Fibroblast of skin of right quadriceps (primary cell): ENCODE measurements around the gene PTPRE.

Experiments used
- DNase-seq: peaks from one replicate; pipeline ENCODE4 v3.0.0-alpha.2; 2013

Gene PTPRE

DNA sequence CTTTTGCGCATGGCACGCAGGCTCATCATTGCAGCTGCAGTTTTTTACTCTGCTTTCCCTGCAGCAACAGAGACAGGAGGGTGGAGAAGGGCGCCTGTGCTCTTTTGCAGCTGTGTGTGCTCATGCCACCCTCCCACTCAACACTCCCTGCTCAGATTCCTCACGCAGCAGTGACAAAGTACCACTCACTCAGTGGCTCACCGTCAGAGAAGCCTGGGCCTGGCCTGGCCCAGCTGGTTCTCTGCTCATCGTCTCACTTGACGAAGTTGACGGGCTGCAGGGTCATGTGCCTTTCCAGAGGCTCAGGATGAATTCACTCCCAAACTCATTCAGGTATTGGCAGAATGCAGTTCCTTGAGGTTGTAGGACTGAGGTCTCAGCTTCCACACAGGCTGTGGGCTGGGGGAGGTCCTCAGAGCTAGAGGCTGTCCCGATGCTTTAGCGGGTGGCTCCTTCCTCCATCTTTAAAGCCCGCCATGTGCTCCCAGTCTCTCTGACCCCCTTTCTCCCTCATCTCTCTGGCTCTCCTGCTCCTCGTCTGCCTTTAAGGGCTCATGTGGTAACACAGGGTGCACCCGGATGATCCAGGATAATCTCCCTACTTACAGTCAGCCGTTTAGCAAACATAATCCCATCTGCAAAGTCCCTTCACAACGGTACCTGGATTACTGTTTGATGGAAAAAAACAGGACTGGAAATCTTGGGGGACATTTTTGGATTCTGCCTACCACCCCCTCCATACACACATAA is 25.8 kb downstream of the PTPRE start:
- no peak for DNase-seq

DNA sequence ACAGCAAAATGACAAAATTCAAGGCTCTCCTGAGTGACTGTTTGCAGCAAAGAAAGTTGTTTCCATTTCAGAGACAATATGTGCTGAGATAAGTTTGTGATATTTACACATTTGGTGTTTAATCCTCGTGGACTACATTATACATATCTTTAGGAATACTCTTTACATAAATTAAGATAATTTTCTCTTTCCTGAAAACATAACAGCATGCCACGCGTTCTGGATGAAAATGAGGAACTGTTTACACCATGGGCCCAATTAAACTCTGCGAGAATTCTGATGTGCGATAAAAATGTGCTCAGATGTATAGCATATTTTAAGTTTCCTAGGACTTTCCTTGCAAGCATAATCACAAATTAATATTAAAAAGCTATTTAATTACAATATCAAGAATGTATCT is 26.4 kb downstream of the PTPRE start:
- DNase-seq, result no peak

DNA sequence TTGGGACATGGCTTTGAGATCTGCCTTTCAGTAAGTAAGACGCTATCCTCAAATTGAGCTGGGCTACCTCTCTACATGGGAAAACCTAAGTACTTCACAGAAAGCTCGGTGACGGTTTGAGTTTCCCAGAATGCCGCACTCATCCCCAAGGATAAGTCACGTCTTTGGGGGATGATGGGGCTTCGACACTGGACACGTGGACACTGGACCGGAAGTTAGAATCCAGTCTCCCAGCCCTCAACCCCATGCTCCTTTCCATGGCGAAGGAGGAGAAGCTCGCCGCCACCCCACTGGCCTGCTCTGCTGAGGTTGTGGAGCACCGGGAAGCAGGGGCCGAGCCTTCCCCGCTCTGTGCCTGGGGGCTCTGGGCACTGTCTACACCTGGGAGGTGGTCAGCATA is 27.5 kb downstream of the PTPRE start:
- DNase-seq, result no peak

DNA sequence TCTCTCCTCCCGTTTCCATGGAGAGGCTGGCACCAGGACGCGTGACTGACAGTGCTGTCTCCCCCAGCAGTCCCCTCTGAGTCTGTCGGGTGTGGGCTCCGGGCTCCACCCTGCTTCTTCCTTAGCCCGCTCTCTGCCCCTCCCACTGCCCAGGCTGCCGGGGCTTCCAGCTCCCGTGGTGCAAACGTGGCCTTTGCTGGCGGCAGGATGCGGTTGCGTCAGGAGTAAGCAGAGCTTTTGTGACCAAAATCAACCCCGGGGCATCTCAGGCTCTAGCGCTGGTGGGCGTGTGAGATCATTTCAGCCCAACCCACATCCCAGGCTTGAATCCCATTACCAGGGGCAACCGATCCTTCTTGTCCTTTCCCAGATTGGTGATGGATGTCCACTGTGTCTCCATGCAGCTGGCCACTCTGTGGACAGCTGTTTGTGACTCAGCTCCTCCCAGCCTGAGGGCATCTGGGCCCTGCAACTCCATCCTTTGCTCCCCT is 28.2 kb downstream of the PTPRE start:
- no peak for DNase-seq

DNA sequence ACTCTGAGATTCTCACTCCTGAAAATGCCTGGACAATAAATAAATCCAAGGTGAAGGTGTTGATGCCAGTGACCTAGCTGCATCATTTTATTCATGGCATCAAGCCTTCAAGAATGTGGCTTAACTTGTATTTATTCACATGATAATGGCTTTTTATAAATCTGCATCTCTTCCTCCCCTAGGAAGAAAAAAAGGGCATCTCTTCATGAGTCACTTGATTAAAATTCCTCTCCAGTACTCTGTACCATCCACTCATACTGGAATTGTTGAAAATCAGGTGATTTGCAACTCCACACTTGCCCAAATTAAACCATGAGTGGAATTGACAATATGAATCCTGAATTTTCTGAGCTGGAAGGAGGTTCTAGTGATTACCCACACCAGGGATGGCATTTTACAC is 30.2 kb downstream of the PTPRE start:
- no peak for DNase-seq

DNA sequence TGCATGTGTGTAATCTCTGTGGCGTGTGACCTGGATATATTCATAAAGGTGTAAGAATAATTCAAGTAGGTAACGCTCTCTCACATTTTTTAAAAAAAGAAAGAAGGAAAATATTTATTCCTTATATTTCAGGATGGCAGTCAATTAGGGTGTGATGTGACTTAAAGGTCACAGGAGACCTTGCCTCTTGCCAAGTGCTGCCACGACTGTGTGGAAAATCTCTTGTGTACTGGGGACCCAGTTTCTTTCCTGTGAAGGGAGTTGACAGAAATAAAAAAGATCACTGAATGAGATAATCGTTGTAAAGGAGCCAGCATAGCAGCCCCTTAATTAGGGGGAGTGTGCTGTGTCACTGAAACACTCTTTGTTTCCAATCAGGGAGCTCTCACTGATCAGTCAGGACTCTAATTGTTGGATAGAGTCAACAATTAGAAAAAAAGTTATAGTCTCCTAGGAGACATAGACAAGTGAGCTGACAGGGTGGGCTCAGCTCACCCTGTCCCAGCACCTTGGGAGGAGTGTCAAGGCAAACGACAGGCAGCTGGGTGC is 31.1 kb downstream of the PTPRE start:
- no peak for DNase-seq

DNA sequence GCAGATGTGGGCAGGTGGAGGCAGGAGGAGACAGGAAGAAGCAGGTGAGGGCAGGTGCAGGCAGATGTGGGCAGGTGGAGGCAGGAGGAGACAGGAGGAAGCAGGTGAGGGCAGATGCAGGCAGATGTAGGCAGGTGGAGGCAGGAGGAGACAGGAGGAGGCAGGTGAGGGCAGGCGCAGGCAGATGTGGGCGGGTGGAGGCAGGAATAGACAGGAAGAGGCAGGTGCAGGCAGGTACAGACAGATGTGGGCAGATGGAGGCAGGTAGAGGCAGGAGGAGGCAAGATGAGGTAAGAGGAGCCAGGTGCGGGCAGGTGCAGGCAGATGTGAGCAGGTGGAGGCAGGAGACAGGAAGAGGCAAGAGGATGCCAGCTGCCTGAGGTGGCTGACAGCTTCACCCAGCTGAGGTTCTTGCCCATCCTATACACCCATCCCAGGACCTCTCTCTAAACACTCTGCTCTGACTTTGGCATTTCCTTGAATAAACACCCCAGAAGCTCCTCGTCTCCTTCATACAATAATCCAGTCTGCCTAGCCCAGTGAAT is 33.0 kb downstream of the PTPRE start:
- DNase-seq, result no peak

DNA sequence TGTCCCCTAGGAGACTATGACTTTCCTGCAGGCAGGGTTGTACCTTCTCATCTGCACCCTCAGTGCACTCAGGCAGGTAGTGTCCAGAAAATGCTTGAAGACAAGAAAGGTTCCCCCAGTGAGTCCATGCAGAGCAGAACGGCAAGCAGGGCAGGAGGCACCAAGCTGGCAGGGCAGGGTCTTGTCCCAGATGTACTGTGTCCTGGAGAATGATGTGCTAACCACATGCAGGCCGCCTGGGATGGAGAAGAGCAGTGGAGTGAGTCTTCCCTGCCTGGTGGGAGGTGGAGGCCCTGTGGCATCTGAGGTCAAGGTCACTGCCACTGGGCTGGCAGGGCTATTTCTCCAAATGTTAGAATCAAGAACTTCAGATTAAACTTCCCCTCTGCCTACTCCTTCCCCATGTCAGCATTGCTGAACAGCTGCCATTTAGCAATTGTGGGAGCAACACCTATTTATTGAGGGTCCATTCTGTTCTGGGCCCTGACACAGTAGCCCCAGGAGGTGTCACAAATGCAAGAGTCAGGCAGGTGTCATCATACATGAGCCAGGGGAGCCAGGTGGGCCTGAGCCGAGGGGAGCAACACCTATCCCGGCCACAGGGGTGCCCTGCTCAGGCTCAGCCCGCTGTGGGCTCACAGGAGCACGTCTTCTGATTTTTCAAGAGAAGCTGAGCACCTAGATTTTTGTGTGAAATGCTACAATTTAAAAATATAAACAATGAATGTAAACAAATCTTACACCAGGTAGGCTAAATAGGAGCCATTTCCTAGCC is 34.1 kb downstream of the PTPRE start:
- no peak for DNase-seq

DNA sequence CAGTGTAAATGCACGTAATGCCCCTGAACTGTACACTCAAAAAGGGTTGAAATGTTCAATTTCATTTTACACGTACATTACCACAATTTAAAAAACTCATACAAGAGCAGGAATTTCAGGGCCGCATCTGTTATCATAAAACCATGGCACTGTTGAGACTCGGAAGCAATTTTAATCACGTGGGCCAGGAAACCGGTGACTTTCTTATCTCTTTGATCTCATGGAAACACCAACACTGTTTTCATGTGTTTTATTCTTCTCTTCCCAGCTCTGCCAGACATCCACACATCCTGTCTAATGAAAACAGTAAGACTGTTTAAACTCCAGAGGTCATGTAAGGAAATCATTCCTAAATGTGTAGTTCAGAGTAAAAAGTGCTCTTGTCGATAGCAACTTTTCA is 35.9 kb downstream of the PTPRE start:
- no peak for DNase-seq

DNA sequence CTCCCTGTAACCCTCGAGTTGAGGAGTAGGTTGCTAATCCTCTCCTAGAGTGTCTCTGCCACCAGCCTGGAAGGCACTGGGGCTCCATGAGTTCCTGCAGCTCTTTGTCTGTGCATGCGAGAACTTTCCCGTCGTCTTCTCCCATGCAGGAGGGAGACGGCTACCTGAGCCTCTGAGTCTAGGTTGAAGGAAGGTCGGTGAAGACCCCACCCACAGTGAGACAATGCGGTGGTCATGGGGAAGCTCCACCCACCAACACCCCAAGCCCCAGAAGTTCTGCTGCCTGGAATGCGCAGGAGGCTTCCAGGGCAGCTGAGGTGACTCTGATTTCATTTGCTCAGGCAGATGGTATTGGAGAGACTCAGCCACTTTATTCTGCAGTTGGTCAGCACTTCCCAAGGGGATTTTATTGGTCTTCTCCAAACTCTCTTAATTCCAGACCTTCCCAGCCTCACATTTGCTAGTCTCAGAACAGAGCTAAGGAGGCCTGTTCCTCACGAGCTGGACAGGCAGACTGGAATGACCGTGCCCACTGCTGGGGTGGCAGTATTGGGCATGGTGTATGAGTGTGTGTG is 36.5 kb downstream of the PTPRE start:
- no peak for DNase-seq

DNA sequence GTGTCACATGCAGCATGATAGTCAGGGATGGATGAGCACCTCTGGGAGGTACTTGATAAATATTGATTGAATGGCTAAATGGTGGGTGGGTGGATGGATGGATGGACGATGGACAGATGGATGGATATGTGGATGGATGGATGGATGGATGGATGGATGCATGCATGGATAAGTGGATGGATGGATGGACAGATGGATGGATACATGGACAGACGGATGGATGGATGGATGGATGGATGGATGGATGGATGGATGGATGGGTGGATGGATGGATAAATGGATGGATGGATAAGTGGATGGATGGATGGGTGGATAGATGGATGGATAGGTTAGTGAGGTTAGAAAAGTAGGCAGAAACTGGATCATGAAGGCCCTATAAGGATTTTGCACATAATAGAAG is 37.4 kb downstream of the PTPRE start:
- no peak for DNase-seq

DNA sequence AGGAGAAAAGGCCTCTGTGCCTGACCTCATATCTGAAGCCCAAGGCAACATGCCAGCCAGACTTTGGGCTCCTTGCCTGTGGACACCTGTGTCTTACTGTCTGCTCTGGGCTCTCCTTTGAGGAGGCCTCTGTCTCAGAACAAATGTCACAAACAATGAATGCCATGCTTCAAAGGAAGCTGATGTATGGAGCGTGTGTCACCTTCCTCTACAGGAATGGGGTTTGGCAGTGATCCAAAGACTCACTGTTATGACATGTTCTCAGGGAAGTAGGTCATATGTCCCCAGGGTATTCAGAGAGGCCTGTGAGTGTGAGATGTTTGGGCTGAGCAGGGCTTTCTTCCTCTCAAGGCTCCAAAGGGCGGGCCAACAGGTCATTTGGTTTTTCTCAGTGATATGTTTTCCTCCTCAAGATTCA is 38.4 kb downstream of the PTPRE start:
- DNase-seq, result peak; percentile 7

DNA sequence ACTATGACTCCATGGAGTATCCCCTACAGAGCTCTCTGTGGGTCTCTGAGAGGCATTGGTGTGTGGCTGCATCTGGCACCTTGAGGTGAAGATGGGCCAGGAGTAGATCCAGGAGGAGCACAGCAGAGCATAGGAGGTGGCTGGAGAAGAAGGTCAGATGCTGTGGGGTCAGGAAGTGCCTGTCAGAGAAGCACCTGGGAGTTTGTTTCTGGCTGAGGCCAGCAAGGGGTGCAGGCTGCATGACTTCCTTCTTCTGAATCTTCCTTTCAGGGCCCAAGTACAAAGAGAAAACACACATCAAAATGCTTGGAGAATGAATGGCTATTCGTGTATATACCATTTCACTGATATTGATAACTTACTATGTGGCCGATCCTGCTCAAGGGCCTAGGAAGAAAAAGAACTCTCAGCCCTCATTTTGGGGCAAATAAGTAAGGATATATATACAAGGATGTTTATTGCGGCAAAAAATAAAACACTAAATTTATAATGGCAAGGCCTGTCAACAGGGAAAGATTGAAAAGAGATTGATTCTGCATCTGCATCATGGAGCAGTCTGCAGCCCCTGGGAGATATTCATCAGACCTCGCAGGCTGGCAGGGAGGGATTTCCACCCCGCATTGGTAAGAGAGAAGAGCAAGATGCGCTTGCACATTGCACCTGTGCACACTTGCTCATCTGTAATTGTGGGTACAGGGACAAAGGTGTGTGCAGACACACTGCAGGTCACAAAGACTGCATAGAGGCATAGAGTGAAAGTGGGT is 39.2 kb downstream of the PTPRE start:
- no peak for DNase-seq

DNA sequence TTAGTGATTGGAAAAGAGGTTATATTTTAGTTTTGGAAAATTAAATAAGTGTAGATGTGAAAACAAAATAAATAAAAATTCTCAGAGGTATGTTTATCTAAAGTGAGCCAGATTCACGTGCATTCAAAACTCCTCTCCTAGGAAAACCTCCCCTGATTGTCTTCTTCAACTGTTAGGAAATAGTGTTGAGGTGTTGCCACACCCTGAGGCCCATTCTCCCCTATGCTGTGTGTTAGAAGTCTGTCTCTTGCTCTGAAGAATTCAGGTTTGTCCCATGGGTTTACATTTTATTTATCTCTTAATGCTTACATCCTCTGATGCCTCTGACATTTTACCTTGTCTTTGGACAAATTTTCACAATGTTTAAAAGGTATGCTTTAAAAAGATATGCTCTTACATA is 40.3 kb downstream of the PTPRE start:
- DNase-seq, result no peak

DNA sequence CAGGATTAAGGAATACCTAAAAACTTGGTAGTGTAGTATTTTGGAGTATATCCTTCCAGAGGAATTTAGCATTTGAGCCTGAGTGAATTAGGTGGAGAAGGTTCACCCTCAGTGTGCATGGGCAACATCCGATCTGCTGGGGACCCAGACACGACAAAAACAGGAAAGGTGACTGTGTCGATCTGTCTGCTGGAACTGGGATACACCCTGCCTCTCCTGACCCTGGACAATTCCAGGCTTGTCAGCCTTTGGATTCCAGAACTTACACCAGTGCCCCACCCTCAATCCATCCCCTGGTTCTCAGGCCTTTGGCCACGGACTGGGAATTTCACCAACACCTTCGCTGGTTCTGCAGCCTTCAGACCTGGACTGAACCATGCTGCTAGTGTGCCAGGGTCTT is 41.9 kb downstream of the PTPRE start:
- no peak for DNase-seq

DNA sequence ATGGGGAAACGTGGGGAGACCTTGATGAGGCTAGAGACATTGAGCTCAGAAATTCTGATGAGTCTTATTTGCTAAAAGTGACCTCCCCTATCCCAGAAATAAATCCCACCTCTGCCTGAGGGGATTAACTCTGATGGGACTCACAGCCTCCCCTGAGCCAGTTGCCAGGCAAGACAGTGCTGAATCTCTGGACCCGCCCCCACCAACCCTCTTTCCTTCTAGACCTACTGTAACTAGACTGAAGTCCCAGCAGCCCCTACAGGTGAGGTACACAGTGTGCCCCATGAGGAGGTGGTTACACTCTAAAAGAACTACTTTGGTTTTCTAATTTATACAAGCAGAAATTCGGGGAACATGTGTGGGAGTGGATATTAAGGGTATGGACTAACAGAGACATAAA is 42.9 kb downstream of the PTPRE start:
- DNase-seq, result no peak

DNA sequence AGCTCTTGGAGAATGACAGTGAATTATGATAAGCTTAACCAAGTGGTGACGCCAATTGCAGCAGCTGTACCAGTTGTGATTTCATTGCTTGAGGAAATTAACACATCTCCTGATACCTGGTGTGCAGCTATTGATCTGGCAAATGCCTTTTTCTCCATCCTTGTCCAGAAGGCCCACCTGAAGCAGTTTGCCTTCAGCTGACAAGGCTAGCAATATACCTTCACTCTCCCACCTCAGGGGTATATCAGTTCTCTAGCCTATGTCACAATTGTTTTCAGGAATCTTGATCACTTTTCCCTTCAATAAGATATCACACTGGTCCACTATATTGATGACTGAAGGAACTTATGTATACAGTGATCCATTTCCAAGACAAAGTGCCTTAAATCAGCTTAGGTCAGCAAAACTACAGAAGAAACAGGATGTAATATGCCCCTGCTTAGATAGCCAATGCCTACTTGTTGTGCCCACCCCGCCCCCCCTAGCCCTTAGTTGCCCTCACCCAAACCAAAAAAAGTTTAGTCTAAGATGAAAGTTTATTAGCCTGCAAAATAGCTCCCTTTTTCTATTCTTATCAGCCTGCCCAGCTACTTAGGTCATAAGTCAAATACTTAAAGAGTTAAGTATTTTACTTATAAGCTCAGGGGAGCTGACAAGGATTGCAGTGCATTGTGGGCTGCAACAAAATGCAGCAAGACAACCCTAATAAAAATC is 45.1 kb downstream of the PTPRE start:
- DNase-seq, result no peak

DNA sequence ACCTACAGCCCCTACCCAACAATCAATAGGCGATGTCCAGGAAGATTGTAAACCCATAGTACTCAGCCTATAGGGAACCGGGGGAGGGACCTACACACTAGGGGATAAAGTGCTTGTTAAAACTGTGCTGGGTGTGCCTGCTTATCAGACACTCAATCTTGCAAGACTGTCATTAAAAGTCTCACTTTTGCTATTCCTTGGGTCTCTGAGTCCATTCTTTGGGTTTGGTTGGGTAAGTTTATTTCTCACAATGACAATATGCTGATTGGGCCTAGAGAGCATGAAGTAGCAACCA is 45.6 kb downstream of the PTPRE start:
- no peak for DNase-seq

DNA sequence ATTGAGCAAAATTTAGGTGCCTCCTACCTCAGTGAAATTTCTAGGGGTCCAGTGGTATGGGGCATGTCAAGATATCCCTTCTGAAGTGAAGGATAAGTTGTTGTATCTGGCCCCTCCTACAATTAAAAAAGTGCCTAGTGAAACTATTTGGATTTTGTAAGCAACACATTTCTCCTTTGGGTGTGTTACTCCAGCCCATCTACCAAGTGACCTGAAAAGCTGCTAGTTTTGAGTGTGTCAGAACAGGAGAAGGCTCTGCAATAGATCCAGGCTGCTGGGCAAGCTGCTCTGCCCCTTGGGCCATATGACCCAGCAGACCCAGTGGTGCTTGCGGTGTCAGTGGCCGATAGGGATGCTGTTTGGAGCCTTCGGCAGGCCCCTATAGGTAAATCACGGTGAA is 46.0 kb downstream of the PTPRE start:
- DNase-seq, result no peak

DNA sequence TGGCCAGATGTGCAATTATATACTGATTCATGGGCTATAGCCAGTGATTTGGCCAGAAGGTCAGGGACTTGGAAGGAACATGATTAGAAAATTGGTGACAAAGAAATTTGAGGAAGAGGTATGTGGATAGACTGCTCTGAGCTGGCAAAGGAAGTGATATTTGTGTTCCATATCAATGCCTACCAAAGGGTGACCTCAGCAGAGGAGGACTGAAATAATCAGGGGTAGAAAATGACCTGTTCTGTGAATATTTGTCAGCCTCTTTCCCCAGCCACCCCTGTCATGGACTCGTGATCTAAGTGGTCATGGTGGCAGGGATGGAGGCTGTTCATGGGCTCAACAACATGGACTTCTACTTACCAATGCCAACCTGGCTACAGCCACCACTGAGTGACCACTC is 47.0 kb downstream of the PTPRE start:
- DNase-seq, result no peak

DNA sequence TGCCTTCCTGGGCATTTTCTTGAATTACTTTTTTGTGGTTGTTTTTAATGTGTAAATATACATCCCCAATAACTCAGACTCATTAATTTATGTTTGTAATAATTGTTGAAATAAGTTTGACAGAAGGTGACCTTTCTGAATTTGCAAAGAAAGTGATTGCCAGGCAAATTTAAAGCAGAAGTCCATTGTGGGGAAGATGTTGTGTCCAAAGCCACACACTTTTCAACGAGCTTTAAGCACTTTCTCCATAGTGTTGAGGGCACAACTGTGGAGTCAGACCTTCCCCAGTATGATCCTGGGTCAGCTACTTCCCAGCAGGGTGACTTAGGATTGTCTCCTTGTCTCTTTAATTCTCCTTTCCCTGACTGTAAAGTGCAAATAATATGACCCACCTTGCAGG is 52.5 kb downstream of the PTPRE start:
- no peak for DNase-seq

DNA sequence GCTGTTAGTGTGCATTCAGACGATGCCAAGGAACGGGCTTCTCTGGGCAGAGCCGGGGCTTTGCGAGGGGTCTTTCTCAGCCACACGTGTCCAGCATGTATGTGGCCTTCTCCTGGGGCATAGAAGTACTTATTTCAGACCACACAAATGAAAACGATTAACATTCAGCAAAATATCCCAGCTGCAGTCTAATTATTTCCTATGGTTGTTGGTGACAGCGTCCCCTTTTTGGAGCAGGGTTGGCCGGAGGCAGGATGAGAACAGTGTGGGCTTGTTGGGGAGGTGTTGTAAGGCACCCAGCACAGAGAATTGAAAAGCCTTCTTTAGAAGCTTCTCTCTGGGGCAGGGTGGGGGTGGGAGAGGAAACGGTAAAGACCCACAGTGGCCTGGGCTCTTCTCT is 54.2 kb downstream of the PTPRE start:
- DNase-seq, result no peak
